Suprapubic skin (tissue), 4 donors: ENCODE results near the gene UBR7.

Experiments used
- EP300 ChIP-seq: sonication (generic); formaldehyde crosslinking; IDR thresholded peaks from one replicate; pipeline ENCODE4 v1.6.1; 2017; ENCODE audit warnings: antibody characterized with exemption
- POLR2A ChIP-seq, 2 donors: fragments of 450-650 bp; IDR thresholded peaks; one replicate each; pipeline ENCODE4 v1.6.1; 2017; ENCODE audit warnings: antibody characterized with exemption in 2 of 2, mild to moderate bottlenecking in 2 of 2, moderate library complexity in 2 of 2
- POLR2AphosphoS5 ChIP-seq, 3 donors: sonication (generic); formaldehyde crosslinking; IDR thresholded peaks; one replicate each; pipeline ENCODE4 v1.6.1; 2017; ENCODE audit warnings: antibody characterized with exemption in 3 of 3
- TF ChIP-seq, protein P1 (sequence below), 2 donors: fragments of 200-600 bp in 1 of 2; fragments of 450-650 bp in 1 of 2; sonication (generic) in 1 of 2; IDR thresholded peaks; one replicate each; pipeline ENCODE4 v1.5.1; 2016 to 2019; ENCODE audit warnings: antibody characterized with exemption in 2 of 2, mild to moderate bottlenecking in 1 of 2, moderate library complexity in 1 of 2

DNA sequence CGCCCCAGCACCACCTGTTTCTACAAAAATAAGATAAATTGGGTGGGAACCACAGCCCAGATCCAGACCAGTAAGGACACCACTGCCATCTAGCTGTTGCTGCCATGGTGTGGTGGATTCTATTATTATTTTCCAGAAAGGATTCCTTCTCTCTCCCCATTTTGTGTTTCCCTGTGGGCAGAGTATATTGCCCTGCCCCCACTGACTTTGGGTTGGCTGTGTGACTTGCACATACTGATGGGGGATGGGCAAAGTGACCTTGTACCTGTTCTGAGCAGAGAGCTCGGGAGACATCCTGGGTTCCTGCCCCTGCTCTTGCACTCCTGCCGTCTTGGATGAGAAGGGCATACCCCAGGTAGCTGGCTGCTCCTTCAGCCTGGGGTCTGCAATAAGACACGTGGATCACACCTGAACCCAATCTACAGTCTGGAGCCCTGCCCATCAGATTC, 46.7 kb upstream of the UBR7 start:
- no peak for TF ChIP-seq EP300
- TF ChIP-seq, protein P1, sequence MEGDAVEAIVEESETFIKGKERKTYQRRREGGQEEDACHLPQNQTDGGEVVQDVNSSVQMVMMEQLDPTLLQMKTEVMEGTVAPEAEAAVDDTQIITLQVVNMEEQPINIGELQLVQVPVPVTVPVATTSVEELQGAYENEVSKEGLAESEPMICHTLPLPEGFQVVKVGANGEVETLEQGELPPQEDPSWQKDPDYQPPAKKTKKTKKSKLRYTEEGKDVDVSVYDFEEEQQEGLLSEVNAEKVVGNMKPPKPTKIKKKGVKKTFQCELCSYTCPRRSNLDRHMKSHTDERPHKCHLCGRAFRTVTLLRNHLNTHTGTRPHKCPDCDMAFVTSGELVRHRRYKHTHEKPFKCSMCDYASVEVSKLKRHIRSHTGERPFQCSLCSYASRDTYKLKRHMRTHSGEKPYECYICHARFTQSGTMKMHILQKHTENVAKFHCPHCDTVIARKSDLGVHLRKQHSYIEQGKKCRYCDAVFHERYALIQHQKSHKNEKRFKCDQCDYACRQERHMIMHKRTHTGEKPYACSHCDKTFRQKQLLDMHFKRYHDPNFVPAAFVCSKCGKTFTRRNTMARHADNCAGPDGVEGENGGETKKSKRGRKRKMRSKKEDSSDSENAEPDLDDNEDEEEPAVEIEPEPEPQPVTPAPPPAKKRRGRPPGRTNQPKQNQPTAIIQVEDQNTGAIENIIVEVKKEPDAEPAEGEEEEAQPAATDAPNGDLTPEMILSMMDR (IDR thresholded peaks at IDR 0.05) = no peak
- no peak for TF ChIP-seq POLR2A (IDR thresholded peaks at IDR 0.05)
- TF ChIP-seq POLR2AphosphoS5 (IDR thresholded peaks at IDR 0.05) = no peak
